Right atrium auricular region (tissue), 2 donors: Measurements from ENCODE around the gene CDYL2. TPM values are rescaled to one million over a fixed set of nuclear protein-coding genes. Genes with fewer than 3 reads are reported as not detected.
"Not testable (repeated sequence)": the region's sequence is repeated elsewhere in the genome, so short reads cannot be mapped to it uniquely, and the experiment has no call there.

Experiments
- DNase-seq: peaks from one replicate; pipeline ENCODE4 v3.0.0-alpha.2; 2019; ENCODE audit warnings: low spot score
- H3K27ac ChIP-seq, 2 donors: fragments of 200-600 bp; sonication (generic); 1 replicate in 1 of 2; 2 replicates in 1 of 2; pipeline ENCODE4 v1.5.1; 2016 to 2019
- H3K27me3 ChIP-seq, 2 donors: fragments of 200-600 bp; sonication (generic); one replicate each; pipeline versions ENCODE4 v1.5.1 to v1.6.0; 2017 to 2019
- H3K36me3 ChIP-seq: fragments of 200-600 bp; sonication (generic); one replicate; pipeline ENCODE4 v1.5.1; 2016
- H3K4me1 ChIP-seq, 2 donors: fragments of 200-600 bp; sonication (generic); one replicate each; pipeline versions ENCODE4 v1.5.1 to v1.6.0; 2017 to 2019
- H3K4me3 ChIP-seq, 2 donors: fragments of 200-600 bp; sonication (generic); 1 replicate in 1 of 2; 2 replicates in 1 of 2; pipeline ENCODE4 v1.5.1; 2017 to 2019; ENCODE audit warnings: mild to moderate bottlenecking in 1 of 2, moderate library complexity in 1 of 2
- H3K9me3 ChIP-seq, 2 donors: fragments of 200-600 bp; sonication (generic); one replicate each; pipeline ENCODE4 v1.5.1; 2019
- total RNA-seq, 2 donors: library from RNA; depleted of rRNA; stranded (reverse); fragments of >200 nt; gene quantifications; one replicate each; pipeline ENCODE4 v1.1.0, GENCODE V29; 2016
- TF ChIP-seq, protein P1 (sequence below), 2 donors: fragments of 200-600 bp; sonication (generic); IDR thresholded peaks; one replicate each; pipeline ENCODE4 v1.5.1; 2019; ENCODE audit warnings: antibody characterized with exemption in 2 of 2

Gene CDYL2
- total RNA-seq, 2 donors from 2014 or later: 1.4 to 2.9 TPM

DNA sequence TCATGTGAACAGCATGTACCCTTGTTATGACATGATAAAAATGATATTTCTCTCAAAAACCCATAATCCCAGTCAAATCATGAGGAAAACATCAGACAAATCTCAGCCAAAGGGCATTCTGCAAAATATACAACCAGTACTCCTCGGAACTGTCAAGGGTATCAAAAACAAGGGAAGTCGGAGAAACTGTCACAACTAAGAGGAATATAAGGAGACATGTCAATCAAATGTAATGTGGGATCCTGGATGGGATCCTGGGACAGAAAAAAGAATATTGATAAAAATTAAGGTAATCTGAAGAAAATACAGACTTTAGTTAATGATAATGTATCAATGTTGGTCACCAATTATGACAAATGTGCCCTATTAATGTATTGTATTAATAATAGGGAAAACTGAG, 15.6 kb upstream of the CDYL2 start:
- Histone ChIP-seq H3K4me1 (no peaks in the 10 kb centered on the region), H3K27ac (no peak overlapping the region), H3K36me3 (no peaks in the 10 kb centered on the region), H3K4me3 (no peak overlapping the region), H3K9me3 (no peaks in the 10 kb centered on the region), H3K27me3 (no peaks in the 10 kb centered on the region)
- TF ChIP-seq, protein P1, sequence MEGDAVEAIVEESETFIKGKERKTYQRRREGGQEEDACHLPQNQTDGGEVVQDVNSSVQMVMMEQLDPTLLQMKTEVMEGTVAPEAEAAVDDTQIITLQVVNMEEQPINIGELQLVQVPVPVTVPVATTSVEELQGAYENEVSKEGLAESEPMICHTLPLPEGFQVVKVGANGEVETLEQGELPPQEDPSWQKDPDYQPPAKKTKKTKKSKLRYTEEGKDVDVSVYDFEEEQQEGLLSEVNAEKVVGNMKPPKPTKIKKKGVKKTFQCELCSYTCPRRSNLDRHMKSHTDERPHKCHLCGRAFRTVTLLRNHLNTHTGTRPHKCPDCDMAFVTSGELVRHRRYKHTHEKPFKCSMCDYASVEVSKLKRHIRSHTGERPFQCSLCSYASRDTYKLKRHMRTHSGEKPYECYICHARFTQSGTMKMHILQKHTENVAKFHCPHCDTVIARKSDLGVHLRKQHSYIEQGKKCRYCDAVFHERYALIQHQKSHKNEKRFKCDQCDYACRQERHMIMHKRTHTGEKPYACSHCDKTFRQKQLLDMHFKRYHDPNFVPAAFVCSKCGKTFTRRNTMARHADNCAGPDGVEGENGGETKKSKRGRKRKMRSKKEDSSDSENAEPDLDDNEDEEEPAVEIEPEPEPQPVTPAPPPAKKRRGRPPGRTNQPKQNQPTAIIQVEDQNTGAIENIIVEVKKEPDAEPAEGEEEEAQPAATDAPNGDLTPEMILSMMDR (IDR thresholded peaks at IDR 0.05): no peak
- DNase-seq: no peak

DNA sequence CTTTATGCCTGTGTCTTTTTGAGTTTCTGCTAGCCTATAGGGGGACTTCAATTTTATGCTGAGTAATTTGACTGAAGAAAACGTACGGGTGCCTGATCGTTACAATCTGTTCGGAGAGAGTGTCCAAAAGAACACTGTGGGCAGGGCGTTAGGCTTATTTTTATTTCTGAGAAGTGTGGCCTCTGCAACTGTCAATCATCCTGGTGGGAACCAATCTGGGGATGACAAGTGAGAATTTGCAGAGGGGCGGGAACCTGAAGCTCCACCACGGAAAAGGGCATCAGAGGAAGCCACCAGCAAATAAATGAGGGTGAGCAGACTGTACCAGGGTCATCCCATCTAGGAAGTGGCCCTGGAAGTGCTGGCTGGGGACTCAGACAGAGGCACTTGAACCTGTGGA, 12.0 kb upstream of the CDYL2 start:
- TF ChIP-seq, protein P1 (IDR thresholded peaks at IDR 0.05): no peak
- DNase-seq: no peak
- Histone ChIP-seq H3K9me3 (no peaks in the 10 kb centered on the region), H3K4me3 (no peak overlapping the region), H3K36me3 (no peaks in the 10 kb centered on the region), H3K4me1 (no peaks in the 10 kb centered on the region), H3K27me3 (no peaks in the 10 kb centered on the region), H3K27ac (no peak overlapping the region)

DNA sequence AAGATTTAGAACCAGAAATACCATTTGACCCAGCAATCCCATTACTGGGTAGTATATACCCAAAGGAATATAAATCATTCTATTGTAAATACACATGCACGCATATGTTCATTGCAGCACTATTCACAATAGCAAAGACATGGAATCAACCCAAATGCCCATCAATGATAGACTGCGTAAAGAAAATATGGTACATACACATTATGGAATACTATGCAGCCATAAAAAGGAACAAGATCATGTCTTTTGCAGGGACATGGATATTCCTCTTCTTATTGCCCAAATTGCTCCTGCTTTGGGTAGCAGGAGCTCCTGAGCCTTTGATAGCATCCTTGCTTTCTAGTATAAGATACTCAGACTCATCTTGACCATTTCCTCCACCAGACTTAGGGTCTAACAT, 10.9 kb upstream of the CDYL2 start:
- DNase-seq, H3K27me3 ChIP-seq, H3K27ac ChIP-seq, H3K9me3 ChIP-seq, H3K4me3 ChIP-seq, H3K36me3 ChIP-seq, H3K4me1 ChIP-seq: not testable (repeated sequence)

DNA sequence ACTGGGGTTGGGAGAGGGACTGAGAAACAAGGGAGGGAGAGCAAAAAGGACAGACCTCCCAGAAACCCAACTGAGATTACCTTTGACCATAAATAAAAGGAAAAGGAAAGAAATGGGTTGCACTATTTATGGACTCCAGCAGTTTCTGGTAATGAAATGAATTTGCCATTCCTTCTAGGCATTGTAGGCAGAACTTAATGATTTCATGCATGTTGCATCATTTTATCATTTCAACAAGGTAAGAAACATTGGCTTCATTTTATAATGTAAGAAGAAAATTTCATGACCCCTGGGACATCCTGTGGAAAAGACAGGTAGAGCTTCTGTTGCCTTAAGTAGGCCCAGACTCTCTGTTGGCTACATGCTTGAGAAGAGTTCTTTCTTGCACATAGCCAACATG, 8.2 kb upstream of the CDYL2 start:
- no peaks in the 10 kb centered on the region for H3K9me3 ChIP-seq
- no peaks in the 10 kb centered on the region for H3K36me3 ChIP-seq
- no peaks in the 10 kb centered on the region for H3K4me1 ChIP-seq
- H3K27me3 ChIP-seq: no peaks in the 10 kb centered on the region
- DNase-seq: no peak
- TF ChIP-seq, protein P1 (IDR thresholded peaks at IDR 0.05): no peak
- H3K4me3 ChIP-seq: no peak overlapping the region
- H3K27ac ChIP-seq: no peak overlapping the region

DNA sequence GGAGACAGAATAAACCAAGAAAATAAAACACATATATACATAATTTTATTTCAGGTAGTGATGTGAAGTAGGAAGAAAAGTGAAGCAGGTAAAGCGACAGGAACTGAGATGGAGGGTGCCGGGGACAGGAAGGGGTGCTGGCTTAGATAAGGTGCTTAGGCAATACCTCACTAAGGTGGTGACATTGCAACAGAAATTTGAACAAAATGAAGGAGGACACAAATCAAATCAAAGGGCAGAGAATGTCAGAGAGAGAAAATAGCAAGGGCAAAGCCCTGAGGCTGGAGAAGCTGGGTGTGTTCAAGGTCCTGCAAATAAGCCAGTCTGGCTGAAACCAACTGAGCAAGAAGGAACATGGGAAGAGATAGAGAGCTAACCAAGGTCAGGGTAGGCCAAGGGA, 5.0 kb upstream of the CDYL2 start:
- Histone ChIP-seq H3K4me1 (no peaks in the 10 kb centered on the region), H3K4me3 (no peak overlapping the region), H3K27me3 (no peaks in the 10 kb centered on the region), H3K9me3 (no peaks in the 10 kb centered on the region), H3K36me3 (no peaks in the 10 kb centered on the region), H3K27ac (no peak overlapping the region)
- TF ChIP-seq, protein P1 (IDR thresholded peaks at IDR 0.05): no peak
- no peak for DNase-seq

DNA sequence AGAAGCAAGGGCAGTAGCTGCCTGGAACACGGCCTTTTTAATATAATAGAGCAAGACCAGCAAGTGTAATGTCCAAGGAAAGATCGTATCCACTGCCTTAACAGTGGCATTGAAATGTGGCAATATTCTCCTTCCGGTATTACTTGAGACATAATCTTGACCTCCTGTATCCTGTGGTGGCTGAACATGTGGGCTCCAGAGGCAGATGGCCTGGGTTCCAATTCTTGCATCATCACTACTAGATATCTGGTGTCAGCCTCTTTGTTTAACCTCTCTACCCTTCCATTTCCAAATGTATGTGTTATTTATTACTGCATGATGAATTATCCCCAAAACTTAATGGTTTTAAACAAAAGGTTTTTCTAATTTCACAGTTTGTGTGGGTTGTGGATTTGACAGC, 3.5 kb upstream of the CDYL2 start:
- TF ChIP-seq, protein P1 (IDR thresholded peaks at IDR 0.05): no peak
- H3K27ac ChIP-seq: no peak overlapping the region
- H3K27me3 ChIP-seq: no peaks in the 10 kb centered on the region
- DNase-seq: no peak
- no peaks in the 10 kb centered on the region for H3K9me3 ChIP-seq
- H3K4me3 ChIP-seq: no peak overlapping the region
- H3K4me1 ChIP-seq: no peaks in the 10 kb centered on the region
- no peaks in the 10 kb centered on the region for H3K36me3 ChIP-seq
